Psoas muscle (tissue), 8 donors: Measurements from ENCODE around the gene FITM1. TPM values are rescaled to one million over a fixed set of nuclear protein-coding genes. Genes with fewer than 3 reads are reported as not detected.
A peak's percentile ranks its signal among the peaks of the same experiment; 100 is the strongest.

Experiments used
- ATAC-seq, 4 donors: fragments of 200-7000 bp; cut with Tn5 transposase; one replicate each; pipeline ENCODE4 v1.9.1; 2020; ENCODE audit warnings: moderate library complexity in 3 of 4, mild to moderate bottlenecking in 2 of 4
- DNase-seq, 2 donors: peaks; one replicate each; pipeline ENCODE4 v3.0.0-alpha.2; 2020
- H3K27ac ChIP-seq: fragments of 200-600 bp; one replicate; pipeline ENCODE4 v1.8.0; 2022
- H3K27me3 ChIP-seq, 3 donors: fragments of 200-600 bp in 1 of 3; one replicate each; pipeline versions ENCODE4 v1.6.1 to v1.8.0; 2013 to 2022; ENCODE audit warnings: low read length in 2 of 3, mild to moderate bottlenecking in 2 of 3, moderate library complexity in 1 of 3; ENCODE audit not compliant: insufficient read depth in 3 of 3
- H3K36me3 ChIP-seq, 2 donors: fragments of 200-600 bp in 1 of 2; one replicate each; pipeline versions ENCODE4 v1.6.1 to v1.8.0; 2013 to 2022; ENCODE audit warnings: low read depth in 1 of 2, mild to moderate bottlenecking in 1 of 2, moderate library complexity in 1 of 2; ENCODE audit not compliant: insufficient read depth in 1 of 2
- H3K4me1 ChIP-seq: fragments of 200-600 bp; one replicate; pipeline ENCODE4 v1.8.0; 2022
- H3K4me3 ChIP-seq: fragments of 200-600 bp; one replicate; pipeline ENCODE4 v1.8.0; 2022; ENCODE audit warnings: mild to moderate bottlenecking
- H3K9me3 ChIP-seq: fragments of 200-600 bp; one replicate; pipeline ENCODE4 v1.8.0; 2022
- WGBS, 3 donors: extraction: QIAGEN DNeasy Blood & Tissue Kit; methylation state at CpG; one replicate each; pipeline versions ENCODE4 v1.1.6 to v1.1.7; 2013; 5-methylcytosine and 5-hydroxymethylcytosine counted together
- intact Hi-C, 2 donors: fragments of 100-400 bp; cut with DNase I; formaldehyde crosslinking; loops; one replicate each; pipeline versions ENCODE4 v1.11.0 to v1.14.2; 2022
- polyA plus RNA-seq, 3 donors: library from polyadenylated mRNA; stranded (reverse); fragments of 200-250 nt; gene quantifications; one replicate each; pipeline ENCODE4 v1.2.3, GENCODE V29; 2013
- total RNA-seq, 4 donors: library from RNA; stranded (reverse); fragmentation: NEBNext Ultra II Directional in 2 of 4; extraction: Animal tissue kit (Norgen Biotek cat#: 25700) in 2 of 4; gene quantifications; one replicate each; pipeline versions ENCODE4 v1.2.1 to v1.2.4, GENCODE V29; 2021 to 2023
- TF ChIP-seq, protein P1 (sequence below): fragments of 200-600 bp; IDR thresholded peaks from one replicate; pipeline ENCODE4 v1.8.0; 2022; ENCODE audit warnings: antibody characterized with exemption
- donor health status: healthy with polysubstance abuse.
- donor health status: DM: no; HTN: no; CAD: no; lungs with moderate emphysema.
- donor health status: Bipolar disorder and iron deficiency.
- donor health status: healthy.
- donor health status: DM: yes; HTN: yes; CAD: no.
- donor health status: DM: no; HTN: no; CAD: no.
- donor health status: DM: no; HTN: no; CAD: no.
- donor health status: DM: yes; HTN: yes; CAD: no.

Gene FITM1
- total and polyA plus RNA-seq, 7 donors: 72.8 to 167 (median 130) TPM

DNA sequence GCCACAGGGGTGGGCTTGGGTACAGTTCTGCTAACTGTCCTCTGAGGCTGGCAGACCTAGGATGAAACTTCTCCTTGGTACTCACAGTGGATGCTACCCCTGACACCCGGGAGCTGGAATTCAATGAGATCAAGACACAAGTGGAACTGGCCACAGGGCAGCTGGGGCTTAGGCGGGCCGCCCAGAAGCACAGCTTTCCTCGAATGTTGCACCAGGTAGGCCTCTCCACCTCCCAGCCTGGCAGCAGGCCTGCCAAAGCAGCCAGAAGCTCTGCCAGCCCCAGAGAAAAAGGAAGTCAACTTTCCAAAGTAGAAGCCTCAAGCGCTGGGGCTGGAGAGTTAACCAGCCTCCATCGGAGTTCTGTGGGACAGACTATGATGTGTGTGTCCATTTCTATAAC lies 13.3 kb upstream of the FITM1 start:
- Histone ChIP-seq H3K27ac (no peak overlapping the region), H3K4me3 (no peak overlapping the region), H3K4me1 (peaks cover 15% of the 10 kb centered on the region), H3K9me3 (no peaks in the 10 kb centered on the region), H3K36me3 (peaks cover 4 to 58% of the 10 kb centered on the region in 2 donors), H3K27me3 (no peaks in the 10 kb centered on the region)
- no peak for ATAC-seq
- intact Hi-C loops: no loop called here
- TF ChIP-seq, protein P1, sequence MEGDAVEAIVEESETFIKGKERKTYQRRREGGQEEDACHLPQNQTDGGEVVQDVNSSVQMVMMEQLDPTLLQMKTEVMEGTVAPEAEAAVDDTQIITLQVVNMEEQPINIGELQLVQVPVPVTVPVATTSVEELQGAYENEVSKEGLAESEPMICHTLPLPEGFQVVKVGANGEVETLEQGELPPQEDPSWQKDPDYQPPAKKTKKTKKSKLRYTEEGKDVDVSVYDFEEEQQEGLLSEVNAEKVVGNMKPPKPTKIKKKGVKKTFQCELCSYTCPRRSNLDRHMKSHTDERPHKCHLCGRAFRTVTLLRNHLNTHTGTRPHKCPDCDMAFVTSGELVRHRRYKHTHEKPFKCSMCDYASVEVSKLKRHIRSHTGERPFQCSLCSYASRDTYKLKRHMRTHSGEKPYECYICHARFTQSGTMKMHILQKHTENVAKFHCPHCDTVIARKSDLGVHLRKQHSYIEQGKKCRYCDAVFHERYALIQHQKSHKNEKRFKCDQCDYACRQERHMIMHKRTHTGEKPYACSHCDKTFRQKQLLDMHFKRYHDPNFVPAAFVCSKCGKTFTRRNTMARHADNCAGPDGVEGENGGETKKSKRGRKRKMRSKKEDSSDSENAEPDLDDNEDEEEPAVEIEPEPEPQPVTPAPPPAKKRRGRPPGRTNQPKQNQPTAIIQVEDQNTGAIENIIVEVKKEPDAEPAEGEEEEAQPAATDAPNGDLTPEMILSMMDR: no peak
- 78 to 91% (median 79%) methylated on average over 6 of the region's 6 CpGs for WGBS, 3 donors
- no peak for DNase-seq

DNA sequence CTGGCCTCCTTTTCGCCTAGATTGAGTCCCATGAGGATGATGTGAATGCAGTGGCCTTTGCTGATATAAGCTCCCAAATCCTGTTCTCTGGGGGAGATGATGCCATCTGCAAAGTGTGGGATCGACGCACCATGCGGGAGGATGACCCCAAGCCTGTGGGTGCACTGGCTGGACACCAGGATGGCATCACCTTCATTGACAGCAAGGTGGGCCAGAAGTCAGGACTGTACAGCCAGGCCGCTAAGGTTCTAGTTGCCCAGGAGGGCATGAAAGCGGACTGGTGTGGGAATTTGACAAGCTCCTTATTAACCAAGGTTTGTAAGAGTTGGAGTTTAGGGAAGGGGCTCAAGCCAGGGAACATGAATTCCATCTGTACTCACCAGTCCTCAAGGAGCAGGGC lies 10.8 kb upstream of the FITM1 start:
- H3K4me1 ChIP-seq: peaks cover 15% of the 10 kb centered on the region
- WGBS, 3 donors: 95 to 96% (median 96%) methylated on average over 6 of the region's 6 CpGs
- H3K36me3 ChIP-seq: peaks cover 4 to 81% of the 10 kb centered on the region in 2 donors
- no peak overlapping the region for H3K27ac ChIP-seq
- H3K4me3 ChIP-seq: no peak overlapping the region
- DNase-seq (no peak), ATAC-seq (no peak)
- TF ChIP-seq, protein P1: no peak
- no peaks in the 10 kb centered on the region for H3K27me3 ChIP-seq
- no peaks in the 10 kb centered on the region for H3K9me3 ChIP-seq
- intact Hi-C loops: no loop called here

- WGBS, 3 donors: 92 to 94% (median 94%) methylated on average over 8 of the region's 8 CpGs
Measured at GRCh38 chr14:24121210-24121609, 9.2 kb upstream of the FITM1 start.

DNA sequence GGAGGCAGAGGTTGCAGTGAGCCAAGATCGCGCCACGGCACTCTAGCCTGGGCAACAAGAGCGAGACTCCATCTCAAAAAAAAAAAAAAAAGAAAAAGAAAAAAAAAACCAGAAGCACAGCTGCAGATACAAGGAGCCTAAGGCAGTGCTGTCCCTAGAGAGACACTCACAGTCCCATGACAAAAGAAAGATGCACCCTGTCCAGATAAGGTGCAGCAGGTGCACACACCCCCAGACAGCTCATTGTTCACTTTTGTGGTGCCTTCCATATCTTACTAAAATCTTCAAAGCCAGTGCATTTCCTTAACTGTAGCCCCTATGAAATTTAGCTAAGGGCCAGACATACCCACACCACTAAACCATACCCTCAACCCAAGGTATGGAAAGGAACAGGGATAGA lies 8.0 kb upstream of the FITM1 start:
- Histone ChIP-seq H3K4me1 (no peaks in the 10 kb centered on the region), H3K36me3 (peaks cover 4 to 70% of the 10 kb centered on the region in 2 donors), H3K4me3 (no peak overlapping the region), H3K9me3 (no peaks in the 10 kb centered on the region), H3K27ac (no peak overlapping the region), H3K27me3 (no peaks in the 10 kb centered on the region)
- 90 to 100% (median 94%) methylated on average over 4 of the region's 4 CpGs for WGBS, 3 donors
- peak in 1 of 4 donors; percentile 9 for ATAC-seq
- intact Hi-C loops: no loop called here
- TF ChIP-seq, protein P1: no peak
- no peak for DNase-seq

More at GRCh38 chr14:24121210-24121609, 9.2 kb upstream of the FITM1 start:
- H3K4me1 ChIP-seq: peaks cover 6% of the 10 kb centered on the region
- no peaks in the 10 kb centered on the region for H3K27me3 ChIP-seq
- ATAC-seq: no peak
- H3K36me3 ChIP-seq: peaks cover 4 to 81% of the 10 kb centered on the region in 2 donors
- H3K9me3 ChIP-seq: no peaks in the 10 kb centered on the region
- no peak overlapping the region for H3K4me3 ChIP-seq
- intact Hi-C loops: no loop called here
- DNase-seq: no peak
- TF ChIP-seq, protein P1: no peak
- no peak overlapping the region for H3K27ac ChIP-seq

DNA sequence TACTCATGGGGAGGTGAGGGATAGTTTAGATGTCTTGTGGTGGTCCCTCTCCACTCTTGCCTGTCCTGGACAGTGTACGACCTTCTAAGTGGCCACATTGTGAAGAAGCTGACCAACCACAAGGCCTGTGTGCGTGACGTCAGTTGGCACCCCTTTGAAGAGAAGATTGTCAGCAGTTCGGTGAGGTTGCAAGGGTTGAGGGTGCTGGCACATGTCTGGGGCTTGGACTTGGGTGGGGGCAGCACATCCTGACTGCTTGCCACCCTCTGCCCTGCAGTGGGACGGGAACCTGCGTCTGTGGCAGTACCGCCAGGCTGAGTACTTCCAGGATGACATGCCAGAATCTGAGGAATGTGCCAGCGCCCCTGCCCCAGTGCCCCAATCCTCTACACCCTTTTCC lies 7.6 kb upstream of the FITM1 start:
- Histone ChIP-seq H3K9me3 (no peaks in the 10 kb centered on the region), H3K36me3 (peaks cover 4 to 65% of the 10 kb centered on the region in 2 donors), H3K4me1 (no peaks in the 10 kb centered on the region), H3K27me3 (no peaks in the 10 kb centered on the region), H3K27ac (no peak overlapping the region), H3K4me3 (no peak overlapping the region)
- peak in 1 of 4 donors; percentile 24 for ATAC-seq
- intact Hi-C loops: no loop called here
- no peak for DNase-seq
- 76 to 84% (median 81%) methylated on average over 8 of the region's 8 CpGs for WGBS, 3 donors
- TF ChIP-seq, protein P1: no peak
